ENCODE results near the gene FYB1.
"Not testable (repeated sequence)": the region's sequence is repeated elsewhere in the genome, so short reads cannot be mapped to it uniquely, and the experiment has no call there.

The FYB1 gene

GRCh38 chr5:39253196-39253595 is 33.8 kb upstream of the FYB1 start:
- no peaks in the 10 kb centered on the region for H3K4me1 ChIP-seq (ENCODE audit: control insufficient read depth, insufficient read depth, low read length)
- no peaks in the 10 kb centered on the region for H3K36me3 ChIP-seq (ENCODE audit: control insufficient read depth, insufficient read depth, low read length)
- DNase-seq (ENCODE audit: low read depth, low spot score): no peak
- no peak overlapping the region for H3K4me3 ChIP-seq (ENCODE audit: low read length)
- H3K9me3 ChIP-seq (ENCODE audit: control insufficient read depth, insufficient read depth, low read length): no peaks in the 10 kb centered on the region
- H3K27me3 ChIP-seq (ENCODE audit: control insufficient read depth, insufficient read depth, low read length): no peaks in the 10 kb centered on the region
- no peak overlapping the region for H3K27ac ChIP-seq (ENCODE audit: low read length)

DNA sequence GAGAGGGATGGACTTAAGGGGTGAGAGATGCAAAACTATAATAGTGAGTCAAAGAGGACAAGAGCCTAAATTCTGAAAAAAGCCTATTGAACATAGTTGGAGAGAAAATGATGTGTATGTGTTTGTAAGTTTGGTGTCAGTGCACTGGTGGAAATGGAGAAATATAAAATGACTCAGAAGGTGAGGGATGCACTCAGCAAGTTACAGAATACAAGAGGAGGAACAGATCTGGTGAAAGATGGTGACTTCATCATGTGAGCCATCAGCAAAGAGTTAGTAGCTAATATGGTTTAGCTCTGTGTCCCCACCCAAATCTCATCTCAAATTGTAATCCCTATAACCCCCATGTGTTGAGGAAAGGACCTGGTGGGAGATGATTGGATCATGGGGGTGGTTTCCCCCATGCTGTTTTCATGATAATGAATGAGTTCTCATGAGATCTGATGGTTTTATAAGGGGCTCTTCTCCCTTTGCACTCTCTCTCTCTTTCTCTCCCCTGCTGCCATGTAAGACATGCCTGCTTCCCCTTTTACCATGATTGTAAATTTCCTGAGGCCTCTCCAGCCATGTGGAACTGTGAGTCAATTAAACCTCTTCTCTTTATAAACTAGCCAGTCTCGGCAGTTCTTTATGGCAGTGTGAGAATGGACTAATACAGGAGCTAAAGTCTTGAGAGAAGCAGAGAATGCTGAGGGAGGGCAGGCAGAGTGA is 30.4 kb upstream of the FYB1 start:
- Histone ChIP-seq H3K4me1 (ENCODE audit: control insufficient read depth, insufficient read depth, low read length) (no peaks in the 10 kb centered on the region), H3K27ac (ENCODE audit: low read length) (no peak overlapping the region), H3K4me3 (ENCODE audit: low read length) (no peak overlapping the region), H3K9me3 (ENCODE audit: control insufficient read depth, insufficient read depth, low read length) (no peaks in the 10 kb centered on the region), H3K27me3 (ENCODE audit: control insufficient read depth, insufficient read depth, low read length) (no peaks in the 10 kb centered on the region), H3K36me3 (ENCODE audit: control insufficient read depth, insufficient read depth, low read length) (no peaks in the 10 kb centered on the region)
- no CpG with 5 or more reads among the region's 1 CpG for WGBS (ENCODE audit: insufficient coverage, insufficient read length)
- no peak for DNase-seq (ENCODE audit: low read depth, low spot score)

DNA sequence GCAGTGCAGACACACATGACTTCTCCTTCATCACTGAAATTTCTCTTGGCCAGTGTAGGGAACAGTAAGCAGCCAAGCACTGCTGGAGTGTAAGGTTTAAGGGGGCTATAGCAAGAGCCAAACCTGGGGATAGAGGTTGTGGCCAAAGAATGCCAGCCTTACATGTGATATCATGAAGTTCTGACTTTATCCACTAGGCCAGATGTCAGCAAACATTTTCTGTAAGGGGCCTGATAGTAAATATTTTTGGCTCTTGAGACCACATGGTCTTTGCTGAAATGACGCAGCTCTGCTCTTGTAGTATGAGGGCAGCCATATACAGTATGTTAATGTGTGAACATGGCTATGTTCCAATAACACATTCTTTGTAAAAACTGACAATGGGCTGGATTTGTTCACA is 29.7 kb upstream of the FYB1 start:
- WGBS (ENCODE audit: insufficient coverage, insufficient read length): no CpG with 5 or more reads among the region's 1 CpG

DNA sequence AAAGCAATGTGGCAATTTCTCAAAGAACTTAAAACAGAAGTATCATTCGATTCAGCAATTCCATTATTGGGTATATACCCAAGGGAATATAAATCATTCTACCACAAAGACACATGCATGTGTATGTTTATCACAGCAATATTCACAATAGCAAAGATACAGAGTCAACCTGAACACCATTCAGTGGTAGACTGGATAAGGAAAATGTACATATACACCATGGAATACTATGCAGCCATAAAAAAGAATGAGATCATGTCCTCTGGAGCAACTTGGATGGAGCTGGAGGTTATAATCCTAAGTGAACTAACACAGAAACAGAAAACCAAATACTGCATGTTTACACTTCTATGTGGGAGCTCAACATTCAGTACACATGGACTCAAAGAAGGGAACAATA is 21.4 kb upstream of the FYB1 start:
- no peak overlapping the region for H3K4me3 ChIP-seq (ENCODE audit: low read length)
- no peaks in the 10 kb centered on the region for H3K4me1 ChIP-seq (ENCODE audit: control insufficient read depth, insufficient read depth, low read length)
- no peaks in the 10 kb centered on the region for H3K9me3 ChIP-seq (ENCODE audit: control insufficient read depth, insufficient read depth, low read length)
- H3K27me3 ChIP-seq (ENCODE audit: control insufficient read depth, insufficient read depth, low read length): no peaks in the 10 kb centered on the region
- H3K27ac ChIP-seq (ENCODE audit: low read length): no peak overlapping the region
- DNase-seq (ENCODE audit: low read depth, low spot score): no peak
- WGBS (ENCODE audit: insufficient coverage, insufficient read length): no CpG with 5 or more reads among the region's 1 CpG
- no peaks in the 10 kb centered on the region for H3K36me3 ChIP-seq (ENCODE audit: control insufficient read depth, insufficient read depth, low read length)

More for the DNA sequence above, 29.7 kb upstream of the FYB1 start:
- no peak for DNase-seq (ENCODE audit: low read depth, low spot score)
- no peaks in the 10 kb centered on the region for H3K9me3 ChIP-seq (ENCODE audit: control insufficient read depth, insufficient read depth, low read length)
- no peaks in the 10 kb centered on the region for H3K4me1 ChIP-seq (ENCODE audit: control insufficient read depth, insufficient read depth, low read length)
- no peaks in the 10 kb centered on the region for H3K36me3 ChIP-seq (ENCODE audit: control insufficient read depth, insufficient read depth, low read length)
- no peaks in the 10 kb centered on the region for H3K27me3 ChIP-seq (ENCODE audit: control insufficient read depth, insufficient read depth, low read length)
- no peak overlapping the region for H3K27ac ChIP-seq (ENCODE audit: low read length)
- no peak overlapping the region for H3K4me3 ChIP-seq (ENCODE audit: low read length)

- Histone ChIP-seq H3K4me3 (ENCODE audit: low read length) (no peak overlapping the region), H3K4me1 (ENCODE audit: control insufficient read depth, insufficient read depth, low read length) (no peaks in the 10 kb centered on the region), H3K9me3 (ENCODE audit: control insufficient read depth, insufficient read depth, low read length) (no peaks in the 10 kb centered on the region), H3K27me3 (ENCODE audit: control insufficient read depth, insufficient read depth, low read length) (no peaks in the 10 kb centered on the region), H3K36me3 (ENCODE audit: control insufficient read depth, insufficient read depth, low read length) (no peaks in the 10 kb centered on the region), H3K27ac (ENCODE audit: low read length) (no peak overlapping the region)
- no peak for DNase-seq (ENCODE audit: low read depth, low spot score)
- no CpG with 5 or more reads among the region's 3 CpGs for WGBS (ENCODE audit: insufficient coverage, insufficient read length)
Observed at GRCh38 chr5:39238366-39239105, 19.2 kb upstream of the FYB1 start.

DNA sequence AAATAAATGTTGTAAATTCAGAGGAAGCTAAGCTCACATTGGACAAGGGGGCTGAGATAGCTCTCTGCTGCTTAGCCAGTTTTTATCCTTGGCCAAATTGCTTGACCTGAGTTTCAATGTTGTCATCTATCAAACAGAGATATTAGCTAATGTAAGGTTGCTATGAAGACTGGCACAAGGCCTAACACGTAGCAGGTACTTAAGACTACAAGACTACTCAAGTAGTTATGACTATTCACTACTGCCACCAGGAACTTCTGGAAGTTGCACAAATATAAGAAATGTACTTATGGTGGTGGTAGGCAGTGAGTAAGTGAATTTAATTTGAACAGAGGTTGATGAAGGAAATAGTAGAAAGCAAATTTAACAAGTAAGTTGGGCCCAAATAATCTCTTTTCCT is 17.4 kb upstream of the FYB1 start:
- Histone ChIP-seq H3K36me3 (ENCODE audit: control insufficient read depth, insufficient read depth, low read length) (no peaks in the 10 kb centered on the region), H3K4me3 (ENCODE audit: low read length) (no peak overlapping the region), H3K4me1 (ENCODE audit: control insufficient read depth, insufficient read depth, low read length) (no peaks in the 10 kb centered on the region), H3K9me3 (ENCODE audit: control insufficient read depth, insufficient read depth, low read length) (no peaks in the 10 kb centered on the region), H3K27ac (ENCODE audit: low read length) (no peak overlapping the region), H3K27me3 (ENCODE audit: control insufficient read depth, insufficient read depth, low read length) (no peaks in the 10 kb centered on the region)
- WGBS (ENCODE audit: insufficient coverage, insufficient read length): no CpG with 5 or more reads among the region's 1 CpG
- no peak for DNase-seq (ENCODE audit: low read depth, low spot score)

DNA sequence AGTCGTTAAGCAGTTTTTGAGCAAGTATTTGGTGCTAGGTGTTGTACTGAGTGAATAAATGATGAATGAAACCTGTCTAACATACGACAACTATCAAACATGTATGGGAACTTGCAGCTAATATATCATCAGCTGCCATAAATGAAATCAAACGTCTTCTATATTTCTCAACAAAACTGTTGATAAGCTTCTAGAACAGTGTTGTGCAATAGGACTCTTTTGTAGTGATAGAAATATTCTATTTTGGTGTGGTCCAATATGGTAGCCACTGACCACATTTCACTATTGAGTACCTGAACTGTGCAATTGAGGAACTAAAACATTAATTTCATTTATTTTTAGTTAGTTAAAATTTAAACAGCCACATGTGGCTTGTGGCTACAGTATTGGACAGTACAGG is 16.3 kb upstream of the FYB1 start:
- DNase-seq (ENCODE audit: low read depth, low spot score): no peak
- Histone ChIP-seq H3K4me1 (ENCODE audit: control insufficient read depth, insufficient read depth, low read length) (no peaks in the 10 kb centered on the region), H3K9me3 (ENCODE audit: control insufficient read depth, insufficient read depth, low read length) (no peaks in the 10 kb centered on the region), H3K4me3 (ENCODE audit: low read length) (no peak overlapping the region), H3K27me3 (ENCODE audit: control insufficient read depth, insufficient read depth, low read length) (no peaks in the 10 kb centered on the region), H3K36me3 (ENCODE audit: control insufficient read depth, insufficient read depth, low read length) (no peaks in the 10 kb centered on the region), H3K27ac (ENCODE audit: low read length) (no peak overlapping the region)
- WGBS (ENCODE audit: insufficient coverage, insufficient read length): no CpG with 5 or more reads among the region's 3 CpGs

DNA sequence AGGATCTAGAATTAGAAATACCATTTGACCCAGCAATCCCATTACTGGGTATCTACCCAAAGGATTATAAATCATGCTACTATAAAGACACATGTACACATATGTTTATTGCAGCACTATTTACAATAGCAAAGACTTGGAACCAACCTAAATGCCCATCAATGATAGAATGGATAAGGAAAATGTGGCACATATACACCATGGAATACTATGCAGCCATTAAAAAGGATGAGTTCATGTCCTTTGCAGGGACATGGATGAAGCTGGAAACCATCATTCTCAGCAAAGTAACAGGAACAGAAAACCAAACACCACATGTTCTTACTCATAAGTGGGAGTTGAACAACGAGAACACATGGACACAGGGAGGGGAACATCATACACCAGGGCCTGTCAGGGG is 15.1 kb upstream of the FYB1 start:
- not testable (repeated sequence) for H3K4me3 ChIP-seq (ENCODE audit: low read length); DNase-seq (ENCODE audit: low read depth, low spot score); H3K27me3 ChIP-seq (ENCODE audit: control insufficient read depth, insufficient read depth, low read length); H3K27ac ChIP-seq (ENCODE audit: low read length); H3K4me1 ChIP-seq (ENCODE audit: control insufficient read depth, insufficient read depth, low read length); H3K36me3 ChIP-seq (ENCODE audit: control insufficient read depth, insufficient read depth, low read length); H3K9me3 ChIP-seq (ENCODE audit: control insufficient read depth, insufficient read depth, low read length)
- no CpG with 5 or more reads among the region's 1 CpG for WGBS (ENCODE audit: insufficient coverage, insufficient read length)

- Histone ChIP-seq H3K9me3 (ENCODE audit: control insufficient read depth, insufficient read depth, low read length) (no peaks in the 10 kb centered on the region), H3K27me3 (ENCODE audit: control insufficient read depth, insufficient read depth, low read length) (no peaks in the 10 kb centered on the region), H3K4me1 (ENCODE audit: control insufficient read depth, insufficient read depth, low read length) (no peaks in the 10 kb centered on the region), H3K27ac (ENCODE audit: low read length) (no peak overlapping the region), H3K4me3 (ENCODE audit: low read length) (no peak overlapping the region), H3K36me3 (ENCODE audit: control insufficient read depth, insufficient read depth, low read length) (no peaks in the 10 kb centered on the region)
- DNase-seq (ENCODE audit: low read depth, low spot score): no peak
- no CpG with 5 or more reads among the region's 2 CpGs for WGBS (ENCODE audit: insufficient coverage, insufficient read length)
Observed at GRCh38 chr5:39233783-39234182, 14.4 kb upstream of the FYB1 start.

- WGBS (ENCODE audit: insufficient coverage, insufficient read length): no CpG with 5 or more reads among the region's 4 CpGs
- Histone ChIP-seq H3K36me3 (ENCODE audit: control insufficient read depth, insufficient read depth, low read length) (no peaks in the 10 kb centered on the region), H3K4me1 (ENCODE audit: control insufficient read depth, insufficient read depth, low read length) (no peaks in the 10 kb centered on the region), H3K27ac (ENCODE audit: low read length) (no peak overlapping the region), H3K4me3 (ENCODE audit: low read length) (no peak overlapping the region), H3K9me3 (ENCODE audit: control insufficient read depth, insufficient read depth, low read length) (no peaks in the 10 kb centered on the region), H3K27me3 (ENCODE audit: control insufficient read depth, insufficient read depth, low read length) (no peaks in the 10 kb centered on the region)
- no peak for DNase-seq (ENCODE audit: low read depth, low spot score)
Observed at GRCh38 chr5:39231705-39232525, 12.6 kb upstream of the FYB1 start.

Measured in iPS DF 6.9 (cell line).